Endothelial cell of umbilical vein (primary cell): ENCODE results near the gene TMEM89. TPM values are rescaled to one million over a fixed set of nuclear protein-coding genes. Genes with fewer than 3 reads are reported as not detected.

Experiments used
- BruUV-seq: library from RNA; stranded (reverse); fragments of 400-500 nt; replicated peaks from 2 replicates; lab custom pipeline; 2021; lab: Mats Ljungman, UMichigan
- CTCF ChIA-PET: fragments of 300-600, 350-600 bp; sonication (Branson Sonifier 250); formaldehyde crosslinking; loops from one replicate; lab custom pipeline; 2021; ENCODE audit warnings: antibody characterized with exemption, inconsistent platforms; lab: Charles Lee
- POLR2A ChIA-PET: fragments of 300-600, 350-600 bp; sonication (Branson Sonifier 250); formaldehyde crosslinking; loops from one replicate; lab custom pipeline; 2021; ENCODE audit warnings: antibody characterized with exemption, inconsistent platforms; lab: Charles Lee
- DNase-seq: peaks from one replicate; pipeline ENCODE4 v3.0.0-alpha.2; 2011; ENCODE audit warnings: low read depth, low spot score
- FAIRE-seq: peaks from 2 replicates; lab custom pipeline; 2011; peaks lifted over from hg19 to GRCh38; lab: Jason Lieb, UNC
- H2AFZ ChIP-seq: 2 replicates; pipeline ENCODE4 v1.6.0; 2012; ENCODE audit warnings: low read depth, low read length, control low read depth, inconsistent platforms
- H3K27ac ChIP-seq: 2 replicates; pipeline ENCODE4 v1.5.1; 2011; ENCODE audit warnings: low read depth, mild to moderate bottlenecking, control low read depth, low read length, moderate library complexity; ENCODE audit not compliant: insufficient read depth
- H3K27me3 ChIP-seq, 2 experiments: 2 replicates each; pipeline versions ENCODE4 v1.6.0 to v1.6.1; 2011; ENCODE audit warnings: low read length in 2 of 2, mixed read lengths in 1 of 2; ENCODE audit not compliant: control insufficient read depth in 2 of 2, insufficient read depth in 2 of 2
- H3K36me3 ChIP-seq, 2 experiments: 2 replicates in 1 of 2; 3 replicates in 1 of 2; pipeline ENCODE4 v1.5.1; 2011; ENCODE audit warnings: low read length in 2 of 2, mild to moderate bottlenecking in 1 of 2, moderate library complexity in 1 of 2; ENCODE audit not compliant: control insufficient read depth in 2 of 2, insufficient read depth in 2 of 2; ENCODE audit errors: extremely low read depth in 1 of 2
- H3K4me1 ChIP-seq: 3 replicates; pipeline ENCODE4 v1.5.1; 2011; ENCODE audit warnings: mild to moderate bottlenecking, low read length; ENCODE audit not compliant: control insufficient read depth, insufficient read depth; ENCODE audit errors: extremely low read depth
- H3K4me2 ChIP-seq: 2 replicates; pipeline ENCODE4 v1.6.1; 2011; ENCODE audit warnings: low read length, control low read depth, mixed read lengths; ENCODE audit not compliant: insufficient read depth
- H3K4me3 ChIP-seq, 3 experiments: fragments of 200-600 bp in 1 of 3; sonication (generic), shearing (Covaris generic) in 1 of 3; replicated peaks in 1 of 3; 2 replicates each; pipeline ENCODE4 v1.5.1; 2011 to 2016; ENCODE audit warnings: control low read depth in 3 of 3, low read length in 3 of 3, mild to moderate bottlenecking in 2 of 3, inconsistent platforms in 1 of 3, low read depth in 1 of 3, moderate library complexity in 1 of 3; ENCODE audit not compliant: insufficient read depth in 1 of 3
- H3K79me2 ChIP-seq: 2 replicates; pipeline ENCODE4 v1.6.0; 2012; ENCODE audit warnings: low read length, inconsistent platforms; ENCODE audit not compliant: control insufficient read depth, insufficient read depth
- H3K9ac ChIP-seq: replicated peaks from 2 replicates; pipeline ENCODE3; 2011; ENCODE audit warnings: low read length, control low read depth; ENCODE audit not compliant: insufficient read depth; ENCODE audit errors: extremely low read depth
- H3K9me1 ChIP-seq: replicated peaks from 3 replicates; pipeline ENCODE4 v1.6.0; 2011; ENCODE audit warnings: mild to moderate bottlenecking, low read length; ENCODE audit not compliant: control insufficient read depth, insufficient read depth; ENCODE audit errors: extremely low read depth
- H3K9me3 ChIP-seq: replicated peaks from 2 replicates; pipeline ENCODE4 v1.5.1; 2012; ENCODE audit warnings: low read length, inconsistent platforms; ENCODE audit not compliant: control insufficient read depth, insufficient read depth
- H4K20me1 ChIP-seq: replicated peaks from 2 replicates; pipeline ENCODE3; 2011; ENCODE audit warnings: mild to moderate bottlenecking, low read length; ENCODE audit not compliant: control insufficient read depth, insufficient read depth; ENCODE audit errors: extremely low read depth
- CTCF ChIP-seq, 2 donors: IDR thresholded peaks; 1 replicate in 1 of 2; 2 replicates in 1 of 2; pipeline ENCODE4 v1.5.1; 2011; ENCODE audit warnings: low read length in 2 of 2, mild to moderate bottlenecking in 2 of 2, moderate library complexity in 2 of 2, control low read depth in 1 of 2, inconsistent platforms in 1 of 2, low read depth in 1 of 2; ENCODE audit not compliant: insufficient read depth in 1 of 2; ENCODE audit errors: extremely low read depth in 1 of 2
- EZH2 ChIP-seq: IDR thresholded peaks from 2 replicates; pipeline ENCODE4 v1.6.1; 2012; ENCODE audit warnings: borderline replicate concordance, low read depth, mild to moderate bottlenecking, moderate library complexity, low read length, inconsistent platforms; ENCODE audit not compliant: severe bottlenecking
- FOS ChIP-seq: IDR thresholded peaks from 2 replicates; pipeline ENCODE4 v1.6.1; 2011; ENCODE audit warnings: mild to moderate bottlenecking, low read length, moderate library complexity, borderline replicate concordance; ENCODE audit not compliant: insufficient read depth
- GATA2 ChIP-seq: IDR thresholded peaks from 2 replicates; pipeline ENCODE4 v1.7.0; 2011; ENCODE audit warnings: low read depth, mild to moderate bottlenecking, moderate library complexity, mixed read lengths, low read length; ENCODE audit not compliant: insufficient read length, insufficient read depth
- JUN ChIP-seq: IDR thresholded peaks from 2 replicates; pipeline ENCODE4 v1.6.1; 2011; ENCODE audit warnings: borderline replicate concordance, low read depth; ENCODE audit not compliant: insufficient read length, insufficient read depth
- MAX ChIP-seq: IDR thresholded peaks from 2 replicates; pipeline ENCODE4 v1.6.1; 2011; ENCODE audit not compliant: insufficient read depth, insufficient read length
- MYC ChIP-seq: IDR thresholded peaks from one replicate; pipeline ENCODE4 v1.6.1; 2011; ENCODE audit warnings: mild to moderate bottlenecking, low read depth, low read length
- POLR2A ChIP-seq: IDR thresholded peaks from 2 replicates; pipeline ENCODE4 v1.6.1; 2012; ENCODE audit warnings: low read depth, mild to moderate bottlenecking, control low read depth, low read length
- POLR2AphosphoS5 ChIP-seq: IDR thresholded peaks from 2 replicates; pipeline ENCODE4 v1.6.1; 2012; ENCODE audit warnings: low read depth, mild to moderate bottlenecking, control low read depth, low read length, moderate library complexity; ENCODE audit not compliant: insufficient read depth
- dilution Hi-C: fragments of 300-500 bp; cut with MboI; formaldehyde crosslinking; loops from one replicate; pipeline ENCODE4 v1.15.0; 2019; ENCODE audit warnings: low sequenced_read_pairs; ENCODE audit not compliant: extremely low pct_ligation_motif_present
- intact Hi-C: fragments of 100-400 bp; cut with micrococcal nuclease; formaldehyde crosslinking; loops from one replicate; pipeline ENCODE4 v1.10.0; 2022
- polyA plus RNA-seq, 4 experiments: library from polyadenylated mRNA; depleted of rRNA in 3 of 4; stranded (reverse) in 3 of 4; unstranded in 1 of 4; fragments of >200 nt; gene quantifications; 2 replicates each; pipeline versions ENCODE4 v1.2.1 to v1.2.3, GENCODE V29; 2011 to 2012; ENCODE audit warnings: missing spikeins in 1 of 4
- total RNA-seq: library from RNA; stranded (reverse); gene quantifications from 2 replicates; pipeline ENCODE4 v1.2.3, GENCODE V29; 2021

The TMEM89 gene
- total and polyA plus RNA-seq, 2 donors (not counting 3 experiments of a cell fraction or from before 2014, with no cell fraction given), result not detected

- no peaks in the 10 kb centered on the region for H3K9me1 ChIP-seq
- no peak overlapping the region for H2AFZ ChIP-seq
- intact Hi-C loops, result no loop called here
- no peak overlapping the region for H3K9ac ChIP-seq
- TF ChIP-seq MAX (no peak), POLR2A (no peak), EZH2 (no peak), MYC (no peak), FOS (no peak), JUN (no peak), CTCF (IDR thresholded peaks at IDR 0.05; ENCODE audit: extremely low read depth in 1 of 2, insufficient read depth in 1 of 2, low read depth in 1 of 2, low read length in 2 of 2) (no peak), GATA2 (no peak), POLR2AphosphoS5 (no peak)
- no peak overlapping the region for H3K4me3 ChIP-seq
- no peak overlapping the region for H3K4me2 ChIP-seq
- CTCF ChIA-PET, result interaction anchor here (2.9 kb wide), 1 partner anchor 12 kb away, joined by 11 read pairs; the partner anchor contains the start of gene SLC26A6
- H3K79me2 ChIP-seq, result no peaks in the 10 kb centered on the region
- H3K36me3 ChIP-seq, result no peaks in the 10 kb centered on the region
- H4K20me1 ChIP-seq, result no peaks in the 10 kb centered on the region
- no peaks in the 10 kb centered on the region for H3K27me3 ChIP-seq
- dilution Hi-C loops, result no loop called here
- no TSS peak for BruUV-seq
- DNase-seq, result no peak
- H3K9me3 ChIP-seq, result no peaks in the 10 kb centered on the region
- no peak overlapping the region for H3K27ac ChIP-seq
- H3K4me1 ChIP-seq, result no peaks in the 10 kb centered on the region
- no peak for FAIRE-seq
- POLR2A ChIA-PET, result no interaction called here
These were observed 26.1 kb upstream of the TMEM89 start for GRCh38 chr3:48647714-48648113.
